GM19438 (cell line): ENCODE data around the gene GSTP1.
"Not testable (repeated sequence)": the region's sequence is repeated elsewhere in the genome, so short reads cannot be mapped to it uniquely, and the experiment has no call there.

Experiments used
- ATAC-seq: cut with Tn5 transposase; IDR thresholded peaks from one replicate; pipeline ENCODE4 v1.9.1; 2021; ENCODE audit warnings: low read depth; ENCODE audit not compliant: unreplicated experiment

The GSTP1 gene

GRCh38 chr11:67562963-67563704 lies 20.5 kb upstream of the GSTP1 start:
- no peak for ATAC-seq

- not testable (repeated sequence) for ATAC-seq
These were observed 19.9 kb upstream of the GSTP1 start for GRCh38 chr11:67563705-67564114.

GRCh38 chr11:67564230-67564629 lies 19.4 kb upstream of the GSTP1 start:
- no peak for ATAC-seq

GRCh38 chr11:67571443-67571842 lies 12.2 kb upstream of the GSTP1 start:
- ATAC-seq: no peak

- ATAC-seq: no peak
These were observed 11.3 kb upstream of the GSTP1 start for GRCh38 chr11:67572305-67572704.

- no peak for ATAC-seq
These were observed 10.7 kb upstream of the GSTP1 start for GRCh38 chr11:67572747-67573419.

- no peak for ATAC-seq
These were observed 8.7 kb upstream of the GSTP1 start for GRCh38 chr11:67574938-67575337.

- no peak for ATAC-seq
These were observed 6.7 kb upstream of the GSTP1 start for GRCh38 chr11:67576735-67577475.

GRCh38 chr11:67577951-67578350 lies 5.7 kb upstream of the GSTP1 start:
- ATAC-seq: no peak

GRCh38 chr11:67581469-67581868 lies 2.1 kb upstream of the GSTP1 start:
- ATAC-seq: no peak

- no peak for ATAC-seq
These were observed 1.6 kb upstream of the GSTP1 start for GRCh38 chr11:67582011-67582410.

GRCh38 chr11:67584205-67584880 lies 731 bp downstream of the GSTP1 start:
- peak; percentile 10 for ATAC-seq

GRCh38 chr11:67584881-67585873 lies 1.6 kb downstream of the GSTP1 start:
- no peak for ATAC-seq

- ATAC-seq: no peak
These were observed 2.3 kb downstream of the GSTP1 start for GRCh38 chr11:67585911-67586310.

GRCh38 chr11:67586568-67587250 lies 3.1 kb downstream of the GSTP1 start:
- ATAC-seq: no peak

GRCh38 chr11:67588136-67588503 lies 4.5 kb downstream of the GSTP1 start:
- peak; percentile 16 for ATAC-seq

GRCh38 chr11:67588899-67589415 lies 5.3 kb downstream of the GSTP1 start:
- ATAC-seq: not testable (repeated sequence)

- ATAC-seq: no peak
These were observed 9.4 kb downstream of the GSTP1 start for GRCh38 chr11:67592880-67593564.

- ATAC-seq: no peak
These were observed 9.9 kb downstream of the GSTP1 start for GRCh38 chr11:67593565-67593905.
